Measurements from ENCODE around the gene RPF1. TPM values are rescaled to one million over a fixed set of nuclear protein-coding genes. Genes with fewer than 3 reads are reported as not detected.

The RPF1 gene
- polyA plus RNA-seq, 2 of the 4 experiments (the other 2 are of a cell fraction): 28.2 to 49.8 TPM

DNA sequence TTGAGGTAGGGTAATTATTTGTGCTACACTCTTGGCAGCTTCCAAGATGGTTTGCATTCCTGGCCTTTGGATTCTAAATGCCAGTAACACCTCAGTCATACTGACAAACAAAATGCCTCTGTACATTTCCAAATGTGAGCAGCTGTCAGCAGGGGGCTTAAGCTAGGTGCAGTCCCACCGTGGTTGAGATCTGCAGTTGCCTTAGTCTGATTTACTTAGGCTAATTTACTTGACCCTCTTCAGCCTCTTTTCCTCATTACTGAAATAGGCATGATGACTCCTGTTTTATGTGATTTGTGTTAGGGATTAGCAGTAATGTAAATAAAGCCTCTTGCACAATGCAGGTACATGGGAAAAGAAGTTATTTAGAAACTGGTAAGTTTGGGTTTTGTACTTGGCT lies 13.7 kb downstream of the RPF1 start:
- no peaks in the 10 kb centered on the region for H3K4me1 ChIP-seq
- DNase-seq (ENCODE audit: low read depth in 1 of 2, low spot score in 1 of 2) (no peak), ATAC-seq (no peak), FAIRE-seq (no peak)
- ChIA-PET CTCF (no interaction called here), POLR2A (interaction anchor here (0.7 kb wide), 1 partner anchor 13 kb away, joined by 3 read pairs; the partner anchor contains the start of genes GNG5 and SPATA1)
- H3K9me3 ChIP-seq: no peaks in the 10 kb centered on the region
- no peak for TF ChIP-seq HOXB13 (CRISPR knock-in tag; IDR thresholded peaks at IDR 0.05; ENCODE audit: low read depth)
- TF ChIP-seq RNF2 (IDR thresholded peaks at IDR 0.05; ENCODE audit: borderline replicate concordance, low read depth): no peak
- no peak for TF ChIP-seq FOSL2 (IDR thresholded peaks at IDR 0.05)
- TF ChIP-seq FOSL2 (CRISPR knock-in tag; IDR thresholded peaks at IDR 0.05): no peak
- TF ChIP-seq MYC (IDR thresholded peaks at IDR 0.05; ENCODE audit: borderline replicate concordance, low read length): no peak
- no peak for TF ChIP-seq FOSB (CRISPR knock-in tag; IDR thresholded peaks at IDR 0.05)
- no peak for TF ChIP-seq FOXS1 (CRISPR knock-in tag; IDR thresholded peaks at IDR 0.05)
- no peak for TF ChIP-seq CBX2 (IDR thresholded peaks at IDR 0.05; ENCODE audit: borderline replicate concordance, low read depth)
- no peak for TF ChIP-seq POLR2A (IDR thresholded peaks at IDR 0.05; ENCODE audit: low read length)
- TF ChIP-seq TFCP2L1 (CRISPR knock-in tag; IDR thresholded peaks at IDR 0.05): no peak
- TF ChIP-seq, protein P1, sequence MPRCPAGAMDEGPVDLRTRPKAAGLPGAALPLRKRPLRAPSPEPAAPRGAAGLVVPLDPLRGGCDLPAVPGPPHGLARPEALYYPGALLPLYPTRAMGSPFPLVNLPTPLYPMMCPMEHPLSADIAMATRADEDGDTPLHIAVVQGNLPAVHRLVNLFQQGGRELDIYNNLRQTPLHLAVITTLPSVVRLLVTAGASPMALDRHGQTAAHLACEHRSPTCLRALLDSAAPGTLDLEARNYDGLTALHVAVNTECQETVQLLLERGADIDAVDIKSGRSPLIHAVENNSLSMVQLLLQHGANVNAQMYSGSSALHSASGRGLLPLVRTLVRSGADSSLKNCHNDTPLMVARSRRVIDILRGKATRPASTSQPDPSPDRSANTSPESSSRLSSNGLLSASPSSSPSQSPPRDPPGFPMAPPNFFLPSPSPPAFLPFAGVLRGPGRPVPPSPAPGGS (IDR thresholded peaks at IDR 0.05): no peak
- TF ChIP-seq, protein P2, sequence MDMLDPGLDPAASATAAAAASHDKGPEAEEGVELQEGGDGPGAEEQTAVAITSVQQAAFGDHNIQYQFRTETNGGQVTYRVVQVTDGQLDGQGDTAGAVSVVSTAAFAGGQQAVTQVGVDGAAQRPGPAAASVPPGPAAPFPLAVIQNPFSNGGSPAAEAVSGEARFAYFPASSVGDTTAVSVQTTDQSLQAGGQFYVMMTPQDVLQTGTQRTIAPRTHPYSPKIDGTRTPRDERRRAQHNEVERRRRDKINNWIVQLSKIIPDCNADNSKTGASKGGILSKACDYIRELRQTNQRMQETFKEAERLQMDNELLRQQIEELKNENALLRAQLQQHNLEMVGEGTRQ (IDR thresholded peaks at IDR 0.05): no peak
- TF ChIP-seq TP53 (CRISPR knock-in tag; IDR thresholded peaks at IDR 0.05): no peak
- TF ChIP-seq, protein P3, sequence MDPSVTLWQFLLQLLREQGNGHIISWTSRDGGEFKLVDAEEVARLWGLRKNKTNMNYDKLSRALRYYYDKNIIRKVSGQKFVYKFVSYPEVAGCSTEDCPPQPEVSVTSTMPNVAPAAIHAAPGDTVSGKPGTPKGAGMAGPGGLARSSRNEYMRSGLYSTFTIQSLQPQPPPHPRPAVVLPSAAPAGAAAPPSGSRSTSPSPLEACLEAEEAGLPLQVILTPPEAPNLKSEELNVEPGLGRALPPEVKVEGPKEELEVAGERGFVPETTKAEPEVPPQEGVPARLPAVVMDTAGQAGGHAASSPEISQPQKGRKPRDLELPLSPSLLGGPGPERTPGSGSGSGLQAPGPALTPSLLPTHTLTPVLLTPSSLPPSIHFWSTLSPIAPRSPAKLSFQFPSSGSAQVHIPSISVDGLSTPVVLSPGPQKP (IDR thresholded peaks at IDR 0.05; ENCODE audit: low read depth, low read length): no peak
- TF ChIP-seq RCOR1 (IDR thresholded peaks at IDR 0.05; ENCODE audit: low read depth, low read length): no peak
- TF ChIP-seq POLR2AphosphoS2 (conservative IDR thresholded peaks at IDR 0.05; ENCODE audit: low read length): no peak
- no peak overlapping the region for H3K4me2 ChIP-seq
- no peak overlapping the region for H3K27ac ChIP-seq
- WGBS (ENCODE audit: missing lambda C conversion rate): 88% methylated on average over 1 of the region's 1 CpG
- H3K4me3 ChIP-seq: no peak overlapping the region

DNA sequence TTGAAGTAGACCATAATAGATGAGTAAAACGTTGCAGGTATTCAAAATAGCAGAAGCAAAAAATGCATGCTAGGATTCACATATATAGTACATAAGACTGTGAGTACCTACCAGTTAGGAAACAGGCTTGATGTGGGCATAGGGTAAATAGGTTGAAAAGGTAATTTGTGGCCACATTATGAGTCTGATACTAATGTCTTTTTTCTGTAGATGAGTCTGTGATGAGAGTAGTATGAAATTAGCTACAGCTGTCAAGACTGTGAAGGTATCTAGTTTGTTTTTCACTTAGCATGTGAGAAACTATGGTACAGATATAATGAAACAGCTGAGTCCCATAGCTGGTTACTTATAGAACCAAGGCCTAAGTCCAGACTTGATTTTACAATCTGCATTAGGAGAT lies 14.7 kb downstream of the RPF1 start:
- Histone ChIP-seq H3K4me3 (no peak overlapping the region), H3K27ac (no peak overlapping the region), H3K4me2 (no peak overlapping the region), H3K9me3 (no peaks in the 10 kb centered on the region), H3K4me1 (no peaks in the 10 kb centered on the region)
- no peak for TF ChIP-seq TP53 (CRISPR knock-in tag; IDR thresholded peaks at IDR 0.05)
- TF ChIP-seq NPAS2 (CRISPR knock-in tag; IDR thresholded peaks at IDR 0.05; ENCODE audit: borderline replicate concordance): no peak
- no peak for TF ChIP-seq ESRRA (IDR thresholded peaks at IDR 0.05; ENCODE audit: borderline replicate concordance, low read length)
- TF ChIP-seq RARB (CRISPR knock-in tag; IDR thresholded peaks at IDR 0.05): no peak
- no peak for TF ChIP-seq CHD2 (IDR thresholded peaks at IDR 0.05; ENCODE audit: low read length, partially characterized antibody)
- no peak for TF ChIP-seq PHF8 (IDR thresholded peaks at IDR 0.05; ENCODE audit: borderline replicate concordance, low read depth)
- TF ChIP-seq TFCP2L1 (CRISPR knock-in tag; IDR thresholded peaks at IDR 0.05): no peak
- ChIA-PET CTCF (no interaction called here), POLR2A (no interaction called here)
- 58% methylated on average over 1 of the region's 1 CpG for WGBS (ENCODE audit: missing lambda C conversion rate)
- no peak for FAIRE-seq
- no peak for ATAC-seq
- no peak for DNase-seq (ENCODE audit: low read depth in 1 of 2, low spot score in 1 of 2)

DNA sequence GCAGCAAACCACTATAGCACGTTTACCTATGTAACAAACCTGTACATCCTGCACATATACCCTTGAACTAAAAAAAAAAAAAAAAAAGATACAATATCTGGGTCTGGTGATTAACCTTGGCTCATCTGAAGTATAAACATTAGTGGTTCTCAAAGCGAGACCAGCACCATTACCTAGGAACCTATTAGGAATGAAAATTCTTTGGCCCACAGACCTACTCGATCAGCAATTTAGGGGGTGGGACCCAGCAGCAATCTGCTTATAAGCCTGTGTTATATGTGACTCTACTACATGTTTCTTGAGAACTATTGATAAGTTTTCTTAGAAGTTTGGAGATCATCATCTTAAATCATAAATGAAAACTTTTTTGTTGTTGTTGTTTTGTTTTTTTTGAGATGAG lies 17.4 kb downstream of the RPF1 start:
- ATAC-seq: no peak
- Histone ChIP-seq H3K4me3 (no peak overlapping the region), H3K27ac (no peak overlapping the region), H3K4me2 (no peak overlapping the region), H3K4me1 (no peaks in the 10 kb centered on the region; the same call in 2 of the 3 replicates), H3K9me3 (no peaks in the 10 kb centered on the region)
- no peak for FAIRE-seq
- ChIA-PET POLR2A (interaction anchor here (2.2 kb wide), 1 partner anchor 10 kb away, joined by 12 read pairs; the partner anchor contains the start of genes GNG5 and SPATA1), CTCF (interaction anchor here (1.0 kb wide), 1 partner anchor 10 kb away, joined by 3 read pairs; the partner anchor contains the start of genes GNG5 and SPATA1)
- no peak for DNase-seq (ENCODE audit: low read depth in 1 of 2, low spot score in 1 of 2)
- 92% methylated on average over 3 of the region's 3 CpGs for WGBS (ENCODE audit: missing lambda C conversion rate)
- no peak for TF ChIP-seq MAZ (IDR thresholded peaks at IDR 0.05; ENCODE audit: borderline replicate concordance, low read depth, low read length)
- TF ChIP-seq HDAC2 (IDR thresholded peaks at IDR 0.05): no peak
- TF ChIP-seq, protein P4, sequence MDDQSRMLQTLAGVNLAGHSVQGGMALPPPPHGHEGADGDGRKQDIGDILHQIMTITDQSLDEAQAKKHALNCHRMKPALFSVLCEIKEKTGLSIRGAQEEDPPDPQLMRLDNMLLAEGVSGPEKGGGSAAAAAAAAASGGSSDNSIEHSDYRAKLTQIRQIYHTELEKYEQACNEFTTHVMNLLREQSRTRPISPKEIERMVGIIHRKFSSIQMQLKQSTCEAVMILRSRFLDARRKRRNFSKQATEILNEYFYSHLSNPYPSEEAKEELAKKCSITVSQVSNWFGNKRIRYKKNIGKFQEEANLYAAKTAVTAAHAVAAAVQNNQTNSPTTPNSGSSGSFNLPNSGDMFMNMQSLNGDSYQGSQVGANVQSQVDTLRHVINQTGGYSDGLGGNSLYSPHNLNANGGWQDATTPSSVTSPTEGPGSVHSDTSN (IDR thresholded peaks at IDR 0.05): no peak
- TF ChIP-seq RAD21 (conservative IDR thresholded peaks at IDR 0.05 in 1 of 2, IDR thresholded peaks at IDR 0.05 in 1 of 2): no peak
- no peak for TF ChIP-seq MYC (IDR thresholded peaks at IDR 0.05; ENCODE audit: borderline replicate concordance, low read length)
- TF ChIP-seq, protein P5, sequence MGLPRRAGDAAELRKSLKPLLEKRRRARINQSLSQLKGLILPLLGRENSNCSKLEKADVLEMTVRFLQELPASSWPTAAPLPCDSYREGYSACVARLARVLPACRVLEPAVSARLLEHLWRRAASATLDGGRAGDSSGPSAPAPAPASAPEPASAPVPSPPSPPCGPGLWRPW (IDR thresholded peaks at IDR 0.05): no peak
- TF ChIP-seq GATA3 (IDR thresholded peaks at IDR 0.05; ENCODE audit: borderline replicate concordance): no peak
- TF ChIP-seq POLR2AphosphoS2 (conservative IDR thresholded peaks at IDR 0.05; ENCODE audit: low read length): no peak; the same call in 1 of the 2 replicates
- TF ChIP-seq ZC3H11A (IDR thresholded peaks at IDR 0.05): no peak
- no peak for TF ChIP-seq CBX2 (IDR thresholded peaks at IDR 0.05; ENCODE audit: borderline replicate concordance, low read depth)
- TF ChIP-seq, protein P6, sequence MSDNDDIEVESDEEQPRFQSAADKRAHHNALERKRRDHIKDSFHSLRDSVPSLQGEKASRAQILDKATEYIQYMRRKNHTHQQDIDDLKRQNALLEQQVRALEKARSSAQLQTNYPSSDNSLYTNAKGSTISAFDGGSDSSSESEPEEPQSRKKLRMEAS (IDR thresholded peaks at IDR 0.05): no peak
- TF ChIP-seq CBX8 (IDR thresholded peaks at IDR 0.05): no peak
- no peak for TF ChIP-seq FOSL2 (IDR thresholded peaks at IDR 0.05)
- no peak for TF ChIP-seq FOSL2 (CRISPR knock-in tag; IDR thresholded peaks at IDR 0.05)
- TF ChIP-seq NFE2L2 (conservative IDR thresholded peaks at IDR 0.05; ENCODE audit: low read length): no peak
- no peak for TF ChIP-seq CHD2 (IDR thresholded peaks at IDR 0.05; ENCODE audit: low read length, partially characterized antibody)
- TF ChIP-seq POLR2A (IDR thresholded peaks at IDR 0.05; ENCODE audit: low read length): no peak
- no peak for TF ChIP-seq NR3C1 (IDR thresholded peaks at IDR 0.05)
